HG02588 (cell line): ENCODE data around the gene SEMA6A.

Experiments used
- ATAC-seq: cut with Tn5 transposase; IDR thresholded peaks from one replicate; pipeline ENCODE4 v1.9.1; 2021; ENCODE audit warnings: mild to moderate bottlenecking, moderate library complexity; ENCODE audit not compliant: unreplicated experiment

SEMA6A gene

DNA sequence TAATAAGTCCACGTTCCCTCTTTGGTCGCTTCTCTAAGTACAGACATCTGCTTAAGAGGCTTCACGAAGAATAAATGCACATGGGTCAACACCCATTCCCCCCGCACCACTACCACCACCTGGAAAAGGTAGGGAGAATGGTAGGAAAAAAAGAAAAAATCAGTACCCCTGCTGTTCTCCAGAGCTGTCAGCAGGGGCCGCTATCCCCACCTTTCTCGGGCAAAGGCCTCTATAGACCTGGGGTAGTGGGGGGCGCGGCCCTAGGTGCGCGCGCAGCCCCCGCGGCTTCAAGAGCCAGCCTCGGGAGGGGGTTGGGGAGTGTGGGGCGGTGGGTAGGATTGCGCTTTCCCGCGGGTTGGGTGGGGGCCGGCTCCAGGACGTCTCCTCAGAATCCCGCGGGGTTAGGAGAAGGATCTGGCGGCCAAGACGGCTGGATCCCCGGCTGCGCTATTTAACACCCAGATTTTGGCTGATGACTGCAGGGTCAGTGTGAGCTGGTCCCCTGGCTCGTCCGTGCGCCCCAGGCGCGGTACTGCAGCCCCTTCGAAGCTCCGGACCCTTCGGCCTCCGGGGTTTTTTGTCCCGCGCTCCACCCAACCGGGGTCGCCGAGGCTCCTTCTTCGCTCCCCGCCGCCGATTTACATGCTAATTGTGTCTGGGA is 1.6 kb upstream of the SEMA6A start:
- peak; percentile 42 for ATAC-seq

DNA sequence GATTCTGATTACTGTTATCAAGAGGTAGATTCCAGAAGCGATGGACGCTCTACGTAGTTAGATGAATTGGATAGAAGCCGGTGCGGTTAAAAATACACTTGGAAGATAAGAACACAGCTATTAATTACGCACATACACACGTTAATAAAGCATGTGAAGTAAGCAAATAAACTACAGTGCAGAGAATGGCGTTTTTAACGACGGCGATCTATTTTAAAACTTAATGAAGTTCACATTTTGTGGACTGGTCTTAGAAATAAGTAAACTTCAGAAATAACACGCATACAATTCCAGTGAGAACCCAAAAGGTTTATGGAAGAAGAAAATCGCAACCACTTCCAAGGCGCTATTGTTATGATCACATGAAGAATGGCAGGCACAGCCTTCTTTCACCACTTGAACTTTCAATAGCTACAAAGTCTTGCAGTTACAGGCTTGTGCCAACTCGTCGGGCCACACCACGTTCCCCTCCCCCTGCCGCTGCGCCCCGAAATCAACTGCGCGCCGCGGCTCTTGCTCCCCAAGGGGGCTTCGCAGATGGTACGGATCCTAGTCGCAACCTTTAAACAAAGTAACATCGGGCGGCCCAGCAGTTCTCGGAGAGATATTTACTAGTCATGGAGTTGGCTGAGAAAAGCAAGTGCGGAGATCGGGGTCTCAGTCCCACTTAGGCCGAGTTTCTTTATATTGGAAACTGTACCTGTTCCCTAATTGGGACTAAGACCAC is 866 bp upstream of the SEMA6A start:
- ATAC-seq = peak; percentile 1

DNA sequence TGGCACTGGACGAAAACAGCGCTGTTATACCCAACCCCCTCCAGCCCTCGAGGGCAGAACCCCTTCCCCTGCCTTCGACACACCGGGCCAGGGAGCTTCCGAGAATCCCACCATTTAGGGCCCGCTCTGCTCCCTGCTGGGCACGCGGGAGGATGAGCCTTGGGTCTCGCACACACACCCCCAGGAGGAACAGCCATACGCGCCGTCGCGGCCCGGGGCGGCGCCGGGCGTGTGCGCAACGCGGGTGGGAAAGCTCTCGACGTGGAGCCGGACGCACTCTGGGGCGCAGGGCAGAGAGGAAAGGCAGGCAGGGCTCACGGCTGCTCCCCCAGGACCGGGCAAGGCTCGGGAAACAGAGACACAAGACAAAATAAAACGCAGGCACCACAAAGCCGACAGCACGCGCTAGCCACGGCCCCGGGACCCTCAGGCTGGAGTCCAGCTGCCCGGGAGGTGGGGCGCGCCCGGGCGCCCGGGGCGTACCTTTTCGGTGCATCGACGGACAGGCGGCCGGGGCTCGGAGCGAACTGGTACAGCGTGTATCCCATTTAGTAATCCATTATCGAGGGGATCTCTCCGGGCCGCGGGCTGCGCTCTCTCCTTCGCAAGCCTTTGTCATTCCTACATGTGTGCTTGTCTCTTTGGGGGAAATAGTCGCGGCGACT is 789 bp downstream of the SEMA6A start:
- ATAC-seq = no peak

DNA sequence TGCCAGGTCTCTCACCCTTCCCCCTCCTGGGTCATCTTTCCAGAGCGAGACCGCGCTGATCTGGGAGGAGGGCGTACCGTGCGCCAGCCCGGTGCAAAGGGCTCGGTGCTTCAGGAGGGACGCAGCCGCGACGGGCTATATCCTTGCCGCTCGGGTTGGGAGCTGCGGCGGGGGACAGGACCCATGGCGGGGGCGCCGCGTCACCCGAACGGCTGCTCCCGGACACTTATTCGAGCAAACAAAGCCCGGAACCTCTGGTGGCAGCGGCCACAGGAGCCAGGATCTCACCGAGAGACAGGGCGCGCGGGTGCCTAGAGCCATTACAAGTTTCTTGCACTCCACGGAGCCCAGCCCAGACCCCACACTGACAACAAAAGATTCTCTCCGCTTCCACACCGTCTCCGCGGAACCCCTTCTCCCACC is 1.3 kb downstream of the SEMA6A start:
- ATAC-seq = no peak

DNA sequence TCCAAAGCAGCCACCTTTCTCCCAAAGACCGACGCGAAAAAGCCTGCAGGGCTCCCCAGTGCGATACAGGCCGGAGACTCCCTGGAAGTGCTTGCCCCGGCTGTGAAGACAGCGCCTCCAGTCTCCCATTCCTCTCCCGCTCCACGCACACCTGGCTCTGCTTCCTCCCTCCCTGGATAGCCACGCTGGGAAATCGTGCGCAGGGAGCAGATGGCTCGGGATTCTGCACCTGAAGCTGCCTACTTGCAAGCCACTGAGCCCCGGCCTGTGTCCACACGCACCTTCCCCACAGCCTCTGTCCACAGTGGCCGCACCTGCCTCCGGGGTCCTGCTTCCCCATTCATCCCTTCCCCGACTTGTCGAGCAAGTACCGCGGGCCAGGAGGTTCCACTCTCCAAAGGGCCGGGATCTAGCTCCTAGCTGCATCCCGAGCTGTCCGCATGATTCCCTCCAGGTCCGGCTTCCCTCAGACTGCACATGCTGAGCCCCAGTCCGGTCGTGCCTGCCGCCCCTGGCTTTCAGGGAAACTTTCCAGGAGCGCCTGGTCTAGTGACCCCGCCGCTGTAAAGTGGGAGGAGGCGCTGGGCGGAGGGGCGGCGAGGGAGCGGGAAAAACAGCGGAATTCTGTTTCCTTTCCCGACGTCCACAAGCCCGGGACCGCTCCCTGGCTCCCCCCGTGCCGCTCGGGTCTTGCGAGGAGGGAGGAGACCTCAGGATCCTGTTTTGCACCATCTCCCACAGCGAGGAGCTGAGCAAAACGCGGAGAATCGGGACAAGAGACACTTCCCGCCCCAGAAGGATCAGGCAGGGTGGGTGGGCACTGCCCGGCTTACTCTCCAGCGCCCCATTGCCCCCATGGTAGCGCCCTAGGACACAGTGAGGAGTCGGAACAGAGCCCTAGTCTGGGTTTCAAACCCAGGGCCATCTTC is 2.0 kb downstream of the SEMA6A start:
- ATAC-seq = no peak

DNA sequence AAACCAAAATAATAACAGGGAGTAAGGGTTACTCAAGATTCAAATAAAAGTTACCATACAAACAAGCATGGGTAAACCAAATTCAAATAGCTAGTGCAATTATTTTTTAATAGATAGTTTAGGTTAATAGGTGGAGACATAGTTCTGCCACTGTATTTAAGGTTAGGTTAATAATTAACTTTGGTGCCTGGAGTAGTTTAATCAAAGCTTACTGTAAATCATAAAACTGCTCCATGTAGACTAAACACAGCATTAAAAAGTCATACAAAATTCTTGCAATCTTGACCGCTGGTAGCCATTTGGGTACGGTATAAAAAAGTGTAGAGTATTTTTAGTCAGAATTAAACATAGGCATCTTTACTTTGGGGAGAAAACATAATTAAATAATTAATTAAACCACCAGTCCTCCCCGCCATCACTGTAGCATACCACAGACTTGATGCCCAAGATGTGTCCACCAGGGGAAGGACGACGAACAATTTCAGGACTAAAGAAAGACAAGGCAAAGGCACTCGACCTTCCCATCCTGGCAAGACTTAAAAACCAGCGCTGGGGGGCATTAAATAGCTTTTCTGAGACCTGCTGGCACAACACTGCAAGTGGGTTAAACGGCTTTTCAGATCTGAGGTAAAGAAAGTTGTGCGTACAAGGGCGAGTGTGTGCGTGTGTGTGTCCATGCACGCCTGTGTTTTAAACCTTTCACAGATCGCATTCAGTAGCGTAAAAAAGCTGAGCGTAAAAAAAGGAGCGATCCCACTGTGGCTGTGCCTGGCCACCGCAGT is 2.9 kb downstream of the SEMA6A start:
- ATAC-seq = no peak

DNA sequence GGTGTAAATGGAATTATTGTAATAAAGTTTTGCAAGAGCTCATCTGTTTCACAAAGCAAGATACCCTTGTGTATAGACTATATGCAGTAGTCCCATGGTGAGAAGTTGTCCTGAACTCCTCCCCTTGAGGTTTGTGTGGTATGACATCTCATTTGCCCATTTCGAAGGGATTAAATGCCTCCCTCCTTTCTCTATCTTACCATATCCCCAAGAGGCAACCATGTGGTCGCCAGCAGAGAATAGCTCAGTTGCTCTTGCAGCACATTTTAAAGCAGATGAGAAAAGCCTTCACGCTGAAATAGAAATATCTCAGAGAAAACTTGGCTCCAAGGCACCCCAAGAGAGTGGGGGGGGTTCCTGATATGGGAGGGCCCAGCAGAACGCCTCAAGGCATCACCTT is 4.6 kb downstream of the SEMA6A start:
- ATAC-seq = no peak

DNA sequence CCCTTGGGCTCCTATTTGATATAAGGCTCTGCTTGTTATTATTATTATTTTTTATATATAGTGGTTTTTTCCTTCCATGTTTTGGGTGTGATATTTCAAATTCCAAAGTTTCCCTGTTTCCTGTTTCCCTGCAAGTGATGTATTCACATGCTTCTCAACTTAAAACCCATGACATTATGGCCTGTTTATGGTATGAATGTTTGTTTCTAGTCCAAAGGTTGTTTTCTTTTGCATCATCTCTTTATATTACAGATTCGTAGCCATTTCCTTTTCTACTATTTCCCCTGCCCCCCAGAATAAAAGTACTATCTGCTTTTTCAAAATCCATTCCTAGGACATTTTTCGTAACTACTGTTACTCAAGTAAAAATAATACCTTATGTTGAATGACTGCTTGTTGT is 7.5 kb downstream of the SEMA6A start:
- ATAC-seq = no peak

DNA sequence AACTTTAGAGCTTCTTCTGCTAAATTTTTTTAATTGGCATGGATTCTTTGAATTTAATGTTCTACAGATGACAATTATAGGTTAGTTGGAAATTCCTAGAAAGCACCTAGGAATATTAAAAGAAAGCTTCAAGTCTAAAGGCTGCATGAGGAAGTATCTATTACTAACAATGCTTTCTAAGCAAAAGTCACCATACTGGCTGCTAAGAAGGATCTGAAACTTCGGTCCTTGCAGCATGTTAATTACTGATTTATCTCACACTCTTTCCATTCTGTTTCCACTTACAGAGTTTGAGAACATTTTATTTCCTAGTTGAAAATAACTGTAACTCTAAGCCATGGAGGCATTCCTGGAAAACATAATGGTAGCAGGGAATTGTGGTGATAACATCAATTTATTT is 8.4 kb downstream of the SEMA6A start:
- peak; percentile 81 for ATAC-seq

DNA sequence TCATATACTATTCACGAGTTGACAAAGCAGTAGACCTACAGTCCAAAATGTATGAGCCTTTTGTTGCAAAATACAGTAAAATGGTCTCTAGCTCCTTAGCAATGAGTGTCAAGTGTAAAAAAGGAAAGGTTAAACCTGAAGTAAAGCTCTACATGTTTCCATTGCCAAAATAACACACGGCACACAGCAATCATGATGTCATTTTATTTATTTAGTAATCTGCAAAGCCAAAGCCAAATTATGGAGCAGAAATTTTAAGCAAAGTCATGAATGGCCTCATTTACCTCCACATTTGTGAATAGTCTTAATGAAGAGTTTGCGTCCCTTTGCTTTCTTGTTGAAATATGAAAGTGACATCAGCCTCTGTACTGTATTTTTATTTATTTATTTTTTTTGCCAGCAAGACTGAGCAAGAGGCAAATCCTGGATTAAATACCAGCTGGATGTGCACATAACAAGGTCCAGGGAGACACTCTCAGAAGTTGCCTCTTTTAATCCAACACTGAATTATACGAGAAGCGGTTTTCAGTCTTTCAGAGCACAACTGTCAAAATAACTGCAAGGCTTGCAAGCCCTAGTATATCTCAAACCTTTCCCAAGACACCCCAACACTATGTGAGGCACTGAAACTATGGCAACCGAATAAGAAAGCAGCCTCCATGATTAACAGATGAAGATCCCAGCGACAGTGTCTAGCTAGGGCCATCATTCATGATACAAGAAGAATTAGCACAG is 9.7 kb downstream of the SEMA6A start:
- no peak for ATAC-seq

DNA sequence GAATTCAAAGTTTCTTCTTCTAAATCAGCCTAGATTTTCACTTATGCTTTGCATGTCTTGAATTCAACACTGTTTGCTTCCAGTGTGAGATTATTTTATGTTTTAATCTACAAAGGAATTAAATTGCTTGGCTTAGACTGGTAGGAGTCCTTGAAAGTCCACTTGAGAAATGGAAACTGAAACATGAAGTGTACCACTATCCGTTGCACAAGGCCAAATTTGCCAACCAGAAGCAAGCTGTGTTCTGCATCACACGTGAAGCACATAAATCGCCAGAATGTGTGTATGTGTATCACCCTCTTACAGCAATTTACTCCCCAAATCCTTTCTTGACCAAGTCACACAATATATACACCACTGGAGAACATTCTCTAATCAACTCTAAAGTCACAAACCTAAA is 10.3 kb downstream of the SEMA6A start:
- no peak for ATAC-seq

DNA sequence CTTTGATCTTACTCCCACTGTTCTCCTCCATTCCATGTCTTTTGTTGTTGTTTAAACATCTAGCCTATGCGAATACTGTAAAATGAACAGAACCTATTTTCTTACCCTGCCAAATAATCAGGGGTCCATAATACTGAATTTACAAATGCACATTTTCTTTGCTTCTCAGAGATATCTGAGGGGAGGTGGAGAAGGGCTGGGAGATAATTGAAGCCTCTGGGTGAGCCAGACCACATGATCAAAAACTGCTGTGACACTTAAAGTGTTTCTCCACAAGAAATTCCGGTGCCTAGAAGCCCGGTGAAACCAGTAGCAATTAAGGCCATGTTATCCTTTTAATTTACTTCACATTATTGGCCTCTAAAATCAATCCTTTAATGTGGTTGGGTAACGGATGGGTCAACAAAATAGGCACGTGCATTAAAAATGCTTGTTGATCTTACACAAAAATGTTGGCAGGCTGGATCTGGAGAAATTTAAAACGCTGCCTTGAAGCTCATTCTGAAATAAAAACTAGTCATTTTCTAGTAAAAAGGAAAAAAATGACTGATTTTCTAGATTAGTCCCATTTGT is 10.8 kb downstream of the SEMA6A start:
- no peak for ATAC-seq

DNA sequence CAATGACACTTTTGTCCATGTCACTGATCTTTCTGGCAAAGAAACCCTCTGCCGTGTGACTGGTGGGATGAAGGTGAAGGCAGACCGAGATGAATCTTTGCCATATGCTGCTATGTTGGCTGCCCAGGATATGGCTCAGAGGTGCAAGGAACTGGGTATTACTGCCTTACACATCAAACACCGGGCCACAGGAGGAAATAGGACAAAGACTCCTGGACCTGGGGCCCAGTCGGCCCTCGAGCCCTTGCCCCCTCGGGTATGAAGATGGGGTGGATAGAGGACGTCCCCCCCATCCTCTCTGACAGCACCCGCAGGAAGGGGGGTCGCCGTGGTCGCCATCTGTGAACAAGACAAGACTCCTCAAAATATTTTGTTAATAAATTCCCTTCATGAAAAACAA is 12.0 kb downstream of the SEMA6A start:
- no peak for ATAC-seq

DNA sequence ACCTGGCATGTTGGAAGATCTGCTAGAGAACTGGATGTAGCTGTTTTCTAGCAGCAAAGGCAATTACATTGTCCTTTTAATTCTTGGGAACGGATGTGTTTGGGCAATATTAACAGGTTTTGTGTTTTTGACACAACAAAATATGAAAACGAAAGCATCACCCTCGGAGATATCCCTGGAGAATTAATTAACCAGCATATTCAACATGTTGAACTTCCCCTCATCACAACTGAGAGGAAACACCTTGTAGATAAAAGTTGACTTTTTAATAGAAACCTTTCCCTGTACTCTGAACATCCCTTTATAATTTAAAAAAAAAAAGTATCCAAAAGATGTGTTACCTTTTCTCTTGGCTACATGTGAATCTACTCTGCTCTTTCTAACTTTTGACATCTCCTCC is 13.0 kb downstream of the SEMA6A start:
- no peak for ATAC-seq

DNA sequence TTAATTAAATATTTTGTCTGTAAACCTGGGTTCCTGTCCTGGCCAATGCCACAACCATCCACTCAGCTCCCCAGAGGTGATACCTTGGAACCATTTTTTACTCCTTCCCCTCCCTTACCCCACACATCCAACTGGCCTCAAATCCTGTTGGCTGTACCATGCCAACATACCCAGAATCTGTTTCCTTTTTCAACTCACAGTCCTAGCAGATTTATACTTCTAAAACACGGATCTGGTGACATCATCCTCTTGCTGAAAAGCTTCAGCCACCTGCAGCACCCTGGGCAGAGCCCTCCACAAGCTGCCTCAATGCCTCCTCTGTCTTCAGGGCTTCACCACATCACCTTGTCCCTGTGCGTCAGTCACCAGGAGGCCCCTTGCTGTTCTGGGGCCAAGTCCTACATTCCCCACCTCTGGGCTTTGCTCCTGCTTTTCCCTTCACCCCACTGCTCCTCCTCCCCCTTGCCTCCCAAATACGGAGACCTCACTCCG is 14.9 kb downstream of the SEMA6A start:
- ATAC-seq = no peak

DNA sequence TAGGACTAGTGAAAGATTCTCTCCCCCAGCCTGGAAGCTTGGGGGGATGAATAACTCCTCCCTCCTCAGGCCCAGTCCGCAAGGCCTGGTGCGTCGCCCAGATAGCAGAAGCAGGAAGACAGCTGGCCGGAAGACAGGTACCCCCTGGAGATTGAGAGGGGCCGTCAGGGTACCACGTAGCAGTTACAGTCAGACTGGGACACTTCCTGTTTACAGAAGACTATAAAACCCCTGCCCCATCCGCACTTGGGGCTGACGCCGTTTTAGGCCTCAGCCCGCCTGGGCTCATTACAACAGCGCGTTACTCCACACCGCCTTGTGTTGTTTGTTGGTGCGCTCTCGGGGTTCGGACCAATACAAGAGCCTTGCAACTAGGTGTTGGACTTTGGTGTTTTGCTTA is 15.4 kb downstream of the SEMA6A start:
- ATAC-seq = no peak

DNA sequence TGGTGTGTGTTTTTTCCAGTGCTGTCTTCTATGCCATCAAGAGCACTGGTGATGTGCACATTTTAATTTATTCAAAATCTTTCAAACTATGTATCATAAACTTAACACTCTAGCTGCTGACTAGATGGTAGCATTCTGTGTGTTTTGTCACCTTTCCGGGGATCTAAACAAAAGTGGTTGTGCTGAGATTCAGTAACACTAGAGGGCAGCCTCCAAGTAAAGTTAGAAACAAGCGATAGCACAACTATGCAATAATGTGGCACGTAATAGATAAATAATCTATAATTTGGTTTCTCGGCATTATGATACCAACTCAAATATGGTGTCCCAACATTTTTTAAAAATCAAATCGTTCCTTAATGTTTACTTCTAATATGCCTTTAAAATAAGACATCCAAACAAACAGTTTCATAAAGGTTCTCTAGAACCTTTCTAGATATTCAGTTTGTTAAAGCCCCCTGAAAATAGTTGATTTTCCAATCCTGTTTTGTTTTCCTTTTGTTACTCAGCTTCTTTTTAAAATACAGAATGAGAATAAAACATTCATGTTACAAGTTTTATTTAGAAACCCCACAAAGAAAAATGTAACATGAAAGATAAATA is 16.9 kb downstream of the SEMA6A start:
- ATAC-seq = no peak

DNA sequence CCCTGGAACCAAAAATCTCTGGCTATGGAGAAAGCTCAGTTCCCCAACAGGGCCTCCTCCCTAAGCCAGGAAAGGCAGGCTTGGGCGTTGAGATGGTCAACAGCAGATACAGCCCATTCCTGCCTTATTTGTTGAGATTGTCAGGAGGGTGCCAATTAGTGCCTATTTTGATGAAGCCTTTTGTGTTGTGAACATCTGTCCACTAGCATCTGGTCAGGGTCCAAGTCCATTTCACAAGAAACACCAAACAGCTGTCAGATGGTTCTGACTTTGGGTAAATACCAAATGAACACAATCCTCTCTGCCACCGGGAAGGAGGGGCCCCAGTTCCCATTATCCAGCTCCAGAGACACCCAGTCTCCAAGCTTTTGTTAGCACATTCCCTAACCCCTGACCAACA is 19.9 kb downstream of the SEMA6A start:
- no peak for ATAC-seq

DNA sequence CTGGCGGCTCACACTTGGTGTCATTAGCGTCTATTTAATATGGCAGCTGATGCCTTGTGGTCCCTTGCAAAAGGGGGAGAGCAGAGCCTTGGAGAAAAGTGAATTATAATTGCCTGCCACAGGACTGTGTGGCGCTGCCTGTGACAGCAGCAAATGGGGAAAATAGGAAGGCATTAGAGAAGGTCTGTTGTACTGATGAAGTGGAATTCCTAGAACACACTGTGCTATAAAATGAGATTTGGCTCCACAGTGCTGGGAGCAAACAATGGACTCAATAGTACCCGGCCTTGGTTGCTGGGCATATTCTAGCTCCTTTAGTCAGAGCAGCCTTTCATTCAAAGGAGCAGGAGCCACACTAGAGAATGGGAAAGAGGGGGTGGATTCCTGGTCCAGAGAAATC is 21.3 kb downstream of the SEMA6A start:
- ATAC-seq = no peak
